ENCODE measurements around the gene ENTR1.
"Not testable (repeated sequence)": the region's sequence is repeated elsewhere in the genome, so short reads cannot be mapped to it uniquely, and the experiment has no call there.

Gene ENTR1

DNA sequence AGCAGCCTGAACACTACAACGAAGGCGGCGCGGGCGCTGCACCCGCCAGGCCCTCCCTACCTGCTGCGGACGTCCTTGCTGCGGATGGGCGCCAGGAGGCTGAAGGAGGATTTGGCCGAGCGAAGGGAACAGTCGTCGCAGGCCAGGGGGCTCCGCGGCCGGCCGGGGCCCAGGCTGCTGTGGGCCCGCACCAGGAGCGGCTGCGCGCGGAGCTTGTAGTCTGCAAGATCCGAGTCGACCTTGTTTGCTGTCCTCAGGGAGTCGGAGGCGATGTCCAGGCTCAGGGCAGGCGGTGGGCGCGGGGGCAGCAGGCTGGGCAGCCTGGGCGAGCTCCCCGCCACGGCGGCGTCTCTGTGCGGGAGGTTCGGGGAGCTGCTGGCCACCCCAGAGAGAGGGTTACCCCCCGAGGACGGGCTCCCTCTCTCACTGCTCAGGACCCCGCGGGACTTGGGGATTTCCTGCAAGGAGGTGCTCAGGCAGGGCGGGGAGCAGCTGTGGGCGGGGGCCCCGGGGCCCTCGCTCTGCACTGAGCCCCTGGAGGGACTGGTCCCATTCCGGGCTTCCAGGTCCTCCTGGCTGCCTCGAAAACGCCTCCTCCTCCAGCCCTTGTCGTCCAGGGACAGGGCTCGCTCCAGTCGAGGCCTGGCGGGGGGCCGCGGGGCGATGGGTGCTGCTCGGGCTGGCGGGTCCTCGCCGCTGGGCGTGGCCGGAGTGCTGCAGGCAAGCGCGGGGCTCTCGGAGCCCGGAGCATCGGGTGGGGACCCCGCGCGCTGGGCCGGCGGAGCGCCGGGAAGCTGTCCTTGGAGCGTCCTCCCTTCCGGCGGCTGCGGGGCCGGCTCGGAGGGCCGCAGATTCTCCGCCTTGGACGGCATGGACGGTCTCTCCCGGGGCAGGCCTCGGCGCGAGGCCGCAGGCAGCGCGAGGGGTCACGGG lies 28.4 kb upstream of the ENTR1 start:
- DNase-seq (ENCODE audit: low read depth): peak; percentile 19

DNA sequence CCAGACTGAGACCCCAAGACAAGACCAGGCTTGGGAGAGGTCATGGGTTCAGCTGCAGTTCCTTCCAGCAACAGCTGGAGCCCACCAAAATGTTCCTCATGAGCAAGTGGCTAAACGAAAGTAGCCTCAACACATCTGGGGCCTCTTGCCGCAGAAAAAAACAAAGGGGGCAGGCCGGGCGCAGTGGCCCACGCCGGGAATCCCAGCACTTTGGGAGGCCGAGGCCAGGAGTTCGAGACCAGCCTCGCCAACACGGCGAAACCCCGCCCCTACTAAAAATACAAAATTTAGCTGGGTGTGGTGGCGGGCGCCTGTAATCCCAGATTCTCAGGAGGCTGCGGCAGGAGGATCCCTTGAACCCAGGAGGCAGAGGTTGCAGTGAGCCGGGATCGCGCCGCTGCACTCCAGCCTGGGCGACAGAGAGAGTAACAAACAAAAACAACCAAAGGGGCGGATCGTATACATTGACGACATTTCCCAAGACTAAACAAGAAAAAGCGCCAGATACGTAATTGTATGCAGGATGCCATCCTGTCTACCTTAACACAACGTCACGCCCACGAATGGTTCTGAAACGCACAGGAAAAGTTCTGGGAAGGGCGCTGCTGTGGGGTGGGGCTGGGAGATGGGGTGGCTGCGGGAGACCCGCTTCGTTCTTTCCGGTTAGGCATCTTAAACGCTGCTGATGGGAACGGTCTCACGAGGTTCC lies 27.6 kb upstream of the ENTR1 start:
- DNase-seq (ENCODE audit: low read depth): no peak

DNA sequence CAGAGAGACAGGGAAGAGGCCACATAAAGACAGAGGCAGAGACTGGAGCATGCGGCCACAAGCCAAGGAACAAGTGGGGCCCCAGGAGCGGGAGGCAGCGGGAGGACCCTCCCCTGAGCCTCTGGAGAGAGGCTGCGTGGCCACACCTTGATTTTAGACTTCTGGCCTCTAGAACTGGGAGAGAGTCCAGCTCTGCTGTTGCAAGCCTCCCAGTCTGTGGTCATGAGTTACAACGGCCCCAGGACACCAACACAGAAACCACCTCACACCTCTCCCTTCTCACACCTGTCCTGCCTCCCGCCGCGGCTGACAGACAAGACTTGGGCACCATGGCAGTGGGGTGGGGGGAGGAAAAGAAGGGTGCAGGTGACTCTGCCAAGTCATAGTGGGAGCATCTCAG lies 27.0 kb upstream of the ENTR1 start:
- DNase-seq (ENCODE audit: low read depth): no peak

DNA sequence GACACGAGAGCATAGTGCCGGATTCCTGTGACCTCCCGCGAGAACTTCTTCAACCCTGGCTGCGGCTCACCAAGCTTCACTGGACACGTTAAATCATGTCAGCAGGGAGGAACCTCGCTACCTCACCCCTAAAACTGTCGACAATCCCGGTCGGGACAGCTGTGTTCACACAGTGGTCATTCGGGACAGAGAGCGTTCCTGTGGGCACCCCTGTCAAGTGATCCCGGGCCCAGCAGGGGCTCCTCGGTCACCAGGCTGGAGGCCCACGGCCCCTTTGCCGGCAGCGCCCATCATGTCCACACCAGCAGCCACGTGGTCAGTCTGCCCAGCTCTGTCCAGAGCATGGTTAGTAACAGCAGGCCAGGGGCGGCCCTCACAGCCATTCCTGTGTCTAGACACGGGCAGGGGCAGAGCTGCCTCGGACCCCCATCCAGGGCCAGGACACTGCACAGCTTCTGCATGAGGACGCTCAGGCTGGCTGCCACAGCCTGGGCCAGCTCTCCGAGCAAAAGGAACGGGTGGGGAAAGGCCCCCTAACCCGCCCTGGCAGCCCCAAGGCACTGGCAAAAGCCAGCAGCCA lies 25.7 kb upstream of the ENTR1 start:
- no peak for DNase-seq (ENCODE audit: low read depth)

DNA sequence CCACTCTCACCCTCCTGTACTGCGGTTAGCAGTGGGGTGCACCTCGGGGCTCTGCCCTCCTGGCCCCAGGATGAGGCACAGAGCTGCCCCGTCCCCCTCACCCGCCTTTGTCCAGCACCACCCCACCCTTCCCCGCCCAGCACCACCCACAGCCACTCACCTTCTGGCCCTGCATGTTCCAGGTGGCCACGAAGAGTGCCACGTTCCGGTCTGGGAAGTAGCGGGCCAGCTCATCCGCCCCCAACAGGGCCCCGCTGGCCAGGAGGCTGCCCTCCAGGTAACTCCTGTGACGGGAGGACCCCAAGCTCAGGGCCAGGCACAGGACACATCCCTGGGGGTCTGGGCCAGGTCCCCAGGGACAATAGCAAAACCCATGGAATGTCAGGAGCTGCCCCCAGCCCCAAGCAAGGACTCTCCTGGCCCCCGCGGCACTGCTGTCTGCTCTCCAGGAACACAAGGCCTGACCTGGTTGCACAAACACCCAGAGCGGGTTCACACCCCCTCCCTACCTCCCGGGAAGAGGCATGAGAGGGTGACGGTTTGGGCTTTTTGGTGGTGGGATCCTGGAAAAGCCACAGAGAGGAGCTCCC lies 24.3 kb upstream of the ENTR1 start:
- DNase-seq (ENCODE audit: low read depth): no peak

DNA sequence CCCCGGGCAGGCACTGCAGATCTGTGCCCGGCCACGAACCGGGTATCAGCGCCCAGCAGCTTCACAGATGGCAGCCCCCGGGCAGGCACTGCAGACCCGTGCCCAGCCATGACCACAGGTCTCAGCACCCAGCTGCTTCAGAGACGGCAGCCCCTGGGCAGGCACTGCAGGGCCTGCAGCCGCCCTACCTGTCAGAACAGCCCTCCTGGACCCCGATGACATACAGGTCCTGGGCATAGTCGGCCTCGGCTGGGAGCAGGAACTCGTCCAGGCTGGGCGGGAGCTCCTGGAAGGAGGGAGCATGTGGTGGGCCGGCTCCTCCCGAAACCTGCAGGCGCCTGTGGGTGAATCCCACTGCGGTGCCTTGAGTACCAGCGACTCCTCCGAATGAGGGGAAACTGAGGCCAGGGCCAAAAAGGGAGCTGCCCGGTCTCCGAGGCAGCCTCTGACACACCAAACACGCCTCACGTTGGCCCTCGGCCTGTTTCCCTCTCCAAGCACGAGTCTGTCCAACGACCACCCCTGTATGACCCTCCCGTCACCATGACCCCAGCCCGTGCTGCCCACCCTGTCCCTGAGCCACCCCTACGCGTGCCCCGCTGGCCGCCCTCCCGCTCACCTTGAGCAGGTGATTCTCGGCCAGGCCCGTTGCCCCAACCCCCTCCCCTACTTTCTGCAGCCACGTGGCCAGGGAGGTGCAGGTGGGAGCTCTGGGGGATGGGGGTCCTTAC lies 23.6 kb upstream of the ENTR1 start:
- DNase-seq (ENCODE audit: low read depth): no peak

DNA sequence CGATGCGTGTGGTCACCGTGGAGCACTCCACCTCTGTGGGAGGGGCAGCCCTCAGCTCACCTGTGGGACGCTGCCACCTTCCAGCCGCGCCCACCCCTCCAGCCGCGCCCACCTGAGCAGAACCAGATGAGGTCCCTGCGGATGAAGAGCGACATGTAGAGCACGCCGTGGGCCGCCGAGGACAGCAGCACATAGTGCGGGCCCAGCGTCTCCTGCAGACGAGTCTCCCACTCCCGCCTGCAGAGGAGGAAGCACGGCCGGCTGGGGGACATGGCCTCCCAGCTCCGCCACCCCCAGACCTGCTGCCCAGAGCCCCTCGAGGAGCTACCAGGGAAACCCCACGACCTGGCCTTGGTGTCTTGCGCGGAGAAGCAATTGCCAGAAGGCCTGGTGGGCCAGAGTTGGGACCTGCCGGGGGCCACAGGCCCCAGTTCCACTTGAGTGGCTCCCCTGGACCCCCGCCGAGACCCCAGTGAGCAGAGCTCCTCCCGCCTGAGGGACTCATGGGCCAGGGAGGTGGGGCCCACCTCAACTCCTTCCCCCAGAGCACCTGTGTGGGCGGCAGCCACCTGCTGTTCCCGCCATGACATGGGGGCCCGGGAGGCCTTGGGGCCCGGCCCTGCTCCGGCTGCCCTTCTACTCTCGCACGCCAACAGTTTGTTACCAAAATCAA lies 22.8 kb upstream of the ENTR1 start:
- DNase-seq (ENCODE audit: low read depth): no peak

DNA sequence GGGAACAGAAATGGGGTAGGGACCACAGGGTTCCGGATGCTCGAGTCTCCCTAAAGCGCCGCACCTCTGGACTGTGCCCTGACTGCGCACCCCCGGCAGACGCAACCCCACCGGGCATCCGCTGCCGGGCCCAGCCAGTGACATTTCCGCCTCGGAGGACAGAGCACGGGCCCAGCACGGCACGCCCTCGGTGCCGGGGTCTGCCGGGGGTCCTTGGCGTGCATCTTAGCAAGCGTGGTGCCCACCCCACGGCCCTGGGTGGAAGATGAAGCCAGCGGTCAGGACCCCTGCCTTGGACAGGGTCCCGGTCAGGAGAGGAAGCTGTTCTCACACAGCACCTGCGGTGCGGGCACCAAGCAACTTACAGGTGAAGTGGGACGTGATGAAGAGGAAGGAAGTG lies 22.2 kb upstream of the ENTR1 start:
- no peak for DNase-seq (ENCODE audit: low read depth)

DNA sequence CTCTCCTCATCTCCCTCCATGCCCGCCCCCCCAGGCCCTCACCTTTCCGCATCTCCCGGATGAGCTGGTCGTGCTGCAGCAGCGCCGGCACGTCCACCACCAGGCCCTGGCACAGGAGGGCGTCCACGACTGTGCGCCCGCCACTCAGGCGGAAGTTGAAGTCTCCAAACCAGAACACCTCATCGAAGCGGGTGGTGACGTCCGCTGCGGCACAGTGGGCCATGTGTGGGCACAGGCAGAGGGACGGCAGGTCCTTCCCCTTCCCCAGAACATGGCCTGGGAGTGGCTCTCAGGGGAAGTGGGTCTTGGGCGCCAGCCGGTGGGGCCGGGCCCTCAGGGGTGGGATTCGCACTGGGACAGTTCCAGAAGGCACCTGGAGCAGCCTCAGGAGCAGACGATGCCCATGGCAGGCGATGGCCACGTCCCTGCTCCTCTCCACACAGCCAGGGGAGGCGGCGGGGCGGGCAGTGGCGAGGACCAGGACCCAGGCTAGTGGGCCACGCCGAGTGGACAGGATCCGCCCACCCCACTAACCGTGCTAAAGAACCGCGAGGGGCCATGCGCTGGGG lies 21.5 kb upstream of the ENTR1 start:
- DNase-seq (ENCODE audit: low read depth): no peak

DNA sequence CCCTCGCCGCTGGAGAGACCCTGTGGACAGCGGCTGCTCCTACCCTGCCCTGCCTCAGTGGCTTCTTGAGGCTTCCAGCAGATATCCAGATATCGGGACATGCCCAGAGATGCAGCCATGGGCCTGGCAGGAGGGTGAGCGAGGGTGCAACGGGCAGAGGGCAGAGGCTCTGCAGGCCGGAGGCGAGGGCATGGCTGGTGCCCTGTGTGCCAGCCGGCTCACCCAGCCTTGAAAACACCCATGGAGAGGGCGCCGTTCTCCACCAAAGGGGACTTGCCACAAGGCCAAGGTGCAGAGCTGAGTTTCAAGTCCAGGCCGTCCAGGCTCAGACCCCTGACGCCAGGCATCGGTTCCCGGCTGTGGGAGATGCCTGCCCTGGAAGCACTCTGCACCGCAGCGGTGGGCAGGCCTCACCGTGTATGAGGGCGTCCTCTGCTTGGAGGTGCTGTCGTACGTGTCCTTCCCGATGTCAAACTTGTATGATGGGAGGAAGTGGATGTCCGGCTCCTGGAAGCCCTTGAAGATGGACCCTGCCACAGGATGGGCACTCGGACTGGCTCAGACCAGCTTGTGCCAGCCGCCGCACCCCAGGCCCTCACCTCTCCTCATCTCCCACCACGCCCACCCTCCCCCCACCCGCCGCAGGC lies 20.3 kb upstream of the ENTR1 start:
- DNase-seq (ENCODE audit: low read depth): no peak

DNA sequence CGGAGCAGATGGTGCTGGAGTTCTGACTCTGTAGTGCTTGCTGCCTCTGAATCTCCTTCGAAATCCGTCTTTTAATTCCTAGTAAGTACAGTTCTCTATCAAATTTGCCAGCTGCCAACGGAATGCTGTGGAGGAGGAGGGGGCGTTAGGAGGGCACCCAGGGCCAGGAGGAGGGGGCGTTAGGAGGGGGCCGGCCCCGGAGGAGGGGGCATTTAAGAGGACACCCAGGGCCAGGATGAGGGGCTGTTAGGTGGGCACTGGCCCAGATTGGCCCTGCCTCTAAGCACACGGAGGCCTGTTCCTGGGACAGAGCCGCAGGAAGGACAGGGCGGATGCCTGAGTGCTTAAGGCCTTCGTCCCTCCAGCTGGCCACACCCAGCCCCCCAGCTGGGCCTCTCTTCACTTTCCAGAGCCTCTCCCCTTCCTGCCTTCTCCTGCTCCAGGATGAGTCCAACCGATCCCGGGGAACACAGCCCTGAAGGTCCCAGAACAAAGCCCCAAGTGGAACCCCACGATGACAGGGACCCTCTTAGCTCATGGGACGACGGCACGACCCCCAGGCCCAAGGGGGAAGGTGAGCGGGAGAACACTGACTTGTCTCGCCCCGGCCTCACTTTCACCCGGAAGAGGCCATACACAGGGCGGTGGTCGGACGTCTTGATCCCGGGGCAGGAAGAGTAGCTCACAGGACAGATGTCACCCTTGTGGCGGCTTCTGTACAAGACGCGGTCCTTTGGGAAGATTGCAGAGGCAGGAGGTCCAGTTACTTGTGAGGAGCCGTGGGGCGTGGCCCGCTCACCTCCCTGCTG lies 19.5 kb upstream of the ENTR1 start:
- no peak for DNase-seq (ENCODE audit: low read depth)

DNA sequence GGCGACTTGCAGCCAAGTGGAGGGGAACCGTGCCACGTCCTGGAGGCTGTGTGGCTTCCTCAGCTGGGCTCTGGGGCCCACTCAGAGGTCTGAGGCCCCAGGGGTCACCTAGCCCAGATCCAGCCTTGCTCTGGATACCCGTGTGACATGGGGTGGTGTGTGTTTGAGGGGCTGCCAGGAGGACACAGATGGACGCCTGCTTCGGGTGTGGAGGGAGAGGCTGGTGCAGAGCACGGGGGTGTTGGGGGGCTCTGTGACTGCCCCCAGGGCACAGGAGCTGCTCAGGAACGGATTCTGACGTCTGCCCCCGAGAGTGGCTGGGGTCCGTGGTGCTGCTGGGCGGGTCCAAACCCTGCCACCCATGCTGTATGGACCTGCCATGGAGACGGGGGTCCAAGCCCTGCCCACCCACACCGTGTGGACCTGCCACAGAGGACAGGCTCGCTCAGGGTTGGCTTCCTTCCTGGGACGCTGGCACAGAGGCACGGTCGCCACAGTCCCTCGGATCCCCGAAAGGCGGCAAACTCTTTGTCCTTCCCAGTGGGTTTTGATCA lies 18.7 kb upstream of the ENTR1 start:
- no peak for DNase-seq (ENCODE audit: low read depth)

DNA sequence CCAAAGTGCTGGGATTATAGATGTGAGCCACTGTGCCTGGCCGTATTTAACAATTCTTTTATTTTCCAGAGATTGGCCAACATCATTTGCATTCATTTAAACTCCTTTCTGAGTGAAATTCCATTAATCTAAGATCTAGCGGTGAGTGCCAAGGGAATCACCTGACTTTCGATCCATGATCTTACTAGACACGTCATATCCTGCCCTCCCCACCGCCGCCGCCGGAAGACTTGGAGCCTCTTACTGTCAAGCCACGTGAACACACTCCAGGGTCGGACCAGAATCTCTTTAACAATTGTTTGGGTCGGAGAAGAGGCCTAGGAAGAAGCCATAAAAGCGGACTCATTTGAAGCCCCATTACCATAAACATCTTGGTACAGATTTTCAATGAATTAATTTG lies 16.4 kb upstream of the ENTR1 start:
- DNase-seq (ENCODE audit: low read depth): no peak

DNA sequence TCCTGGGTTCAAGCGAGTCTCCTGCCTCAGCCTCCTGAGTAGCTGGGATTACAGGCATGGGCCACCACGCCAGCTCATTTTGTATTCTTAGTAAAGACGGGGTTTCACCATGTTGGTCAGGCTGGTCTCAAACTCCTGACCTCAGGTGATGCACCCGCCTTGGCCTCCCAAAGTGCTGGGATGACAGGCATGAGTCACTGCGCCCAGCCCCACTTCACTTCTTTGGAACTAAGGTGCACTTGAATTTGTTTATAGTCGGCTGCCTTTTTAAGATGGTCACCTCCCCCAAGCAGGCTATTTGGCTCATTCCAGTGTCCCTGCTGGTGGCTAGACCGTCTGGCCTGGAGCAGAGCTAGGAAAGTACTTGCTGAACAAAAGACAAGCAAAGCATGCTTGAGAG lies 15.0 kb upstream of the ENTR1 start:
- DNase-seq (ENCODE audit: low read depth): not testable (repeated sequence)

DNA sequence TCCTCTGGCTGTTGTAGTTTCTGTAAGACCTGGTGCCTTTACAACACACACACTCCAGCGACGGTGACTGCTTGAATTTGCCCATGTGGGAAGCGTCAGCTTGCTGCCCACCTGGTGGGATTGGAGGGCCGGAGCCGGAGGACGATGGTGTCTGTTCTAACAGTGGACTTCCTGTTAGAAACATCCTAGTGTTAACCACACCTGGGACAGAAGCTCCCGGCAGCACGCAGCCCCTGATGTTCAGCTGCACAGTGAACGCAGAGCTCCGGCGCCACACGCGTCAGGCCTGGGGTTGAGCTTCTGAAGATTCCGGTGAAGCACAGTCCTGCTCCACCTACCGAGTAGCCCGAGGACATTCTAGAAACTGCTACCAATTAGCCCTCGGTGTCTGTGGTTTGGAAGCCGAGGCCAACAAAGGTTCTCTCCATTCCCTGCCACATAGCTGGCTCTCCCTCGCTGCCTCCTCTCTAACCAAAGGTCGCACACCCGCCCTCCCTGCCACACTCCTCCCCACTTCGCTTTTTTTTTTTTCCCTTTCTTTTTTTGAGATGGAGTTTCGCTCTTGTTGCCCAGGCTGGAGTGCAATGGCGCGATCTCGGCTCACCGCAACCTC lies 14.4 kb upstream of the ENTR1 start:
- no peak for DNase-seq (ENCODE audit: low read depth)

DNA sequence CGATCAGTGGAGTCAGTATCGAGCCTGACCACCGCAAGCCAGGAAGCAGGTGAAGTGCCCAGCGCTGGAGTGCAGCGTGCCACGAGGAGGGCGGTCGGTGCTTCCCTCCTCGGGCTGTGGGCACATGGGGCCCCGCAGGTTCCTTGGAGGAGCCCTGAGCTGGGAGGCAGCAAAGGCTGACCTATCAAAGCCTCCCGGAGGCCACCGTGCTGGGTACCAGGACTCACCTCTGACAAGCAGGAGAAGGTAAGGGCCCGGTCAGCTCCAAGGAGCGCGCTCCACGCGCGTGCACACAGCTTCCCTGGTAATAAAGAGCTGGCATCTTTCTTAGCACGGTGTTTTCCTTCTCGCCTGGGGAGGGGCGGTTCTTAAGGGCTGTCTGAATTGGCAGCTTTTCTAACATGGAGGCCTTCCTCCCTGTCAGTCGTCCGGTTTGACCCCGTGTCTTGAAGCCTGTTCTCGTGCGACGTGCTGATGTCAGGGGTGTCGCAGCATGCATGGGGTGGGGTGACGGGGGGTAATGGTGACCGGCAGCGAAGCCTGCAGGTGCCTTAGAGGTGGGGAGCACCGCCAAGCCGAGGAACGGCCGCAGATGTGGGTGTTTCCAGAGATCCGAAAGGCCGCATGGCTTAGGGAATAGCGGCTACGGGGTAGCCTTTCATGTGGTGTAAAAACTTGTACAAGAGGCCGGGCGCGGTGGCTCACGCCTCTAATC lies 13.2 kb upstream of the ENTR1 start:
- no peak for DNase-seq (ENCODE audit: low read depth)

DNA sequence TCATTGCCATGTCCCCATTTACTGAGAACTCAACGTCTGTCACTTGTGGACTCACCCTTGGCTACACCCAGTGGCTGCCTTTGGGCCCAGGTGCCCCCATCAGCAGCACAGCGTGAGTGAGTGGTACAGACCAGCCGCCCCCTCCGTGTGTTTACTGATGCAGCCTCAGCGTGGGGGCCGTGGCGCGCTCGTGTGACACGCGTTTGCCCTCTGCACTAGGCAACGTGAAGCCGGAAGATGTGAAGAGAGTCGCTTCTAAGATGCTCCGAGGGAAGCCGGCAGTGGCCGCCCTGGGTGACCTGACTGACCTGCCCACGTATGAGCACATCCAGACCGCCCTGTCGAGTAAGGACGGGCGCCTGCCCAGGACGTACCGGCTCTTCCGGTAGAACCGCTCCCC lies 12.5 kb upstream of the ENTR1 start:
- DNase-seq (ENCODE audit: low read depth): no peak

DNA sequence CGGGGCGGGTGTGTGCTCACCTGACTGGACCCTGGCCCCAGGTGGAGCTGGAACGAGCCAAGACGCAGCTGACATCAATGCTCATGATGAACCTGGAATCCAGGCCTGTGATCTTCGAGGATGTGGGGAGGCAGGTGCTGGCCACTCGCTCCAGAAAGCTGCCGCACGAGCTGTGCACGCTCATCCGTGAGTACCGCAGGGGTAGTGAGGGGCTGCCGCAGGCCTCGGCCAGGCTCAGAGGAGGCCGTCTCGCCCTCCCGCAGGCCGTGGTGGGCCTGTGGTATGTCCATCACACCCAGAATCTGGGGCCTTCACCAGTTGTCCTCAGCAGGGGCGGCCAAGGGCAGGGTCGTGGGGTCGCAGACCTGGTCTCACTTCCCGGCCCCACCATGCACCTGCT lies 11.4 kb upstream of the ENTR1 start:
- DNase-seq (ENCODE audit: low read depth): no peak
